Naive thymus-derived CD4-positive, alpha-beta T cell (primary cell): ENCODE results near the gene IRF2. TPM values are rescaled to one million over a fixed set of nuclear protein-coding genes. Genes with fewer than 3 reads are reported as not detected.
A peak's percentile ranks its signal among the peaks of the same experiment; 100 is the strongest.
"Not testable (repeated sequence)": the region's sequence is repeated elsewhere in the genome, so short reads cannot be mapped to it uniquely, and the experiment has no call there.

Experiments
- ATAC-seq: fragments of 150-1000 bp; cut with Tn5 transposase; 2 replicates; pipeline ENCODE4 v1.10.0; 2021; ENCODE audit warnings: mild to moderate bottlenecking, moderate library complexity
- CTCF ChIA-PET: fragments of 350-600 bp; sonication (Branson Sonifier 250); formaldehyde crosslinking; loops from one replicate; lab custom pipeline; 2021; ENCODE audit warnings: antibody characterized with exemption; lab: Charles Lee
- POLR2A ChIA-PET: fragments of 350-600 bp; sonication (Branson Sonifier 250); formaldehyde crosslinking; loops from one replicate; lab custom pipeline; 2021; ENCODE audit warnings: antibody characterized with exemption, inconsistent platforms; lab: Charles Lee
- DNase-seq, 9 donors: peaks; one replicate each; pipeline versions ENCODE4 v3.0.0 to v3.0.0-alpha.2; 2020 to 2022; ENCODE audit warnings: mixed read lengths in 1 of 9
- H3K27ac ChIP-seq: one replicate; pipeline ENCODE4 v1.7.0; 2013; ENCODE audit warnings: mild to moderate bottlenecking, low read depth, low read length, moderate library complexity
- H3K27me3 ChIP-seq, 2 donors: one replicate each; pipeline ENCODE4 v1.7.0; 2013; ENCODE audit warnings: low read length in 2 of 2, mild to moderate bottlenecking in 2 of 2, moderate library complexity in 2 of 2; ENCODE audit not compliant: control insufficient read depth in 2 of 2, insufficient read depth in 2 of 2
- H3K36me3 ChIP-seq, 3 experiments: 1 replicate in 2 of 3; 2 replicates in 1 of 3; pipeline ENCODE4 v1.7.0; 2013; ENCODE audit warnings: low read length in 3 of 3, mild to moderate bottlenecking in 3 of 3, moderate library complexity in 1 of 3; ENCODE audit not compliant: insufficient read depth in 3 of 3, control insufficient read depth in 2 of 3
- H3K4me1 ChIP-seq, 2 donors: one replicate each; pipeline ENCODE4 v1.7.0; 2013; ENCODE audit warnings: low read length in 2 of 2, mild to moderate bottlenecking in 2 of 2, moderate library complexity in 1 of 2; ENCODE audit not compliant: control insufficient read depth in 2 of 2, insufficient read depth in 2 of 2
- H3K4me3 ChIP-seq: 2 replicates; pipeline ENCODE4 v1.7.0; 2013; ENCODE audit warnings: mild to moderate bottlenecking, low read length
- H3K9me3 ChIP-seq, 3 experiments: 1 replicate in 2 of 3; 2 replicates in 1 of 3; pipeline ENCODE4 v1.7.0; 2013; ENCODE audit warnings: low read length in 3 of 3; ENCODE audit not compliant: control insufficient read depth in 2 of 3
- H3K27ac Mint-ChIP-seq, 9 donors: one replicate each; pipeline ENCODE4 v1.8.0; 2020 to 2022; ENCODE audit warnings: mixed read lengths in 9 of 9, mild to moderate bottlenecking in 8 of 9, moderate library complexity in 5 of 9, inconsistent platforms in 2 of 9
- H3K27me3 Mint-ChIP-seq, 5 donors: one replicate each; pipeline ENCODE4 v1.8.0; 2021 to 2022; ENCODE audit warnings: mixed read lengths in 5 of 5, mild to moderate bottlenecking in 1 of 5
- H3K36me3 Mint-ChIP-seq, 5 donors: one replicate each; pipeline ENCODE4 v1.8.0; 2020 to 2022; ENCODE audit warnings: mixed read lengths in 5 of 5, mild to moderate bottlenecking in 3 of 5, inconsistent platforms in 1 of 5
- H3K4me1 Mint-ChIP-seq, 7 donors: one replicate each; pipeline ENCODE4 v1.8.0; 2020 to 2022; ENCODE audit warnings: mixed read lengths in 7 of 7, mild to moderate bottlenecking in 3 of 7, inconsistent platforms in 1 of 7
- H3K4me3 Mint-ChIP-seq, 10 donors: one replicate each; pipeline ENCODE4 v1.8.0; 2020 to 2022; ENCODE audit warnings: mild to moderate bottlenecking in 10 of 10, mixed read lengths in 10 of 10, moderate library complexity in 6 of 10, inconsistent platforms in 2 of 10
- H3K9me3 Mint-ChIP-seq, 11 donors: one replicate each; pipeline ENCODE4 v1.8.0; 2020 to 2022; ENCODE audit warnings: mixed read lengths in 11 of 11, mild to moderate bottlenecking in 4 of 11, inconsistent platforms in 1 of 11, moderate library complexity in 1 of 11
- intact Hi-C, 2 donors: fragments of 100-400 bp; cut with micrococcal nuclease; formaldehyde crosslinking; loops; one replicate each; pipeline ENCODE4 v1.15.1; 2023
- polyA plus RNA-seq, 2 donors: library from polyadenylated mRNA; unstranded; fragments of 300-500 nt; fragmentation: Illumina TruSeq; gene quantifications; one replicate each; pipeline ENCODE4 v1.2.3, GENCODE V29; 2021
- total RNA-seq, 6 experiments: library from RNA in 5 of 6; stranded (reverse) in 5 of 6; gene quantifications; 1 replicate in 5 of 6; 2 replicates in 1 of 6; pipeline ENCODE4 v1.2.3 and lab custom pipeline; 2021 to 2026

The IRF2 gene
- total and polyA plus RNA-seq, 7 experiments from 2014 or later = 31.2 to 87.0 (median 77.5) TPM

DNA sequence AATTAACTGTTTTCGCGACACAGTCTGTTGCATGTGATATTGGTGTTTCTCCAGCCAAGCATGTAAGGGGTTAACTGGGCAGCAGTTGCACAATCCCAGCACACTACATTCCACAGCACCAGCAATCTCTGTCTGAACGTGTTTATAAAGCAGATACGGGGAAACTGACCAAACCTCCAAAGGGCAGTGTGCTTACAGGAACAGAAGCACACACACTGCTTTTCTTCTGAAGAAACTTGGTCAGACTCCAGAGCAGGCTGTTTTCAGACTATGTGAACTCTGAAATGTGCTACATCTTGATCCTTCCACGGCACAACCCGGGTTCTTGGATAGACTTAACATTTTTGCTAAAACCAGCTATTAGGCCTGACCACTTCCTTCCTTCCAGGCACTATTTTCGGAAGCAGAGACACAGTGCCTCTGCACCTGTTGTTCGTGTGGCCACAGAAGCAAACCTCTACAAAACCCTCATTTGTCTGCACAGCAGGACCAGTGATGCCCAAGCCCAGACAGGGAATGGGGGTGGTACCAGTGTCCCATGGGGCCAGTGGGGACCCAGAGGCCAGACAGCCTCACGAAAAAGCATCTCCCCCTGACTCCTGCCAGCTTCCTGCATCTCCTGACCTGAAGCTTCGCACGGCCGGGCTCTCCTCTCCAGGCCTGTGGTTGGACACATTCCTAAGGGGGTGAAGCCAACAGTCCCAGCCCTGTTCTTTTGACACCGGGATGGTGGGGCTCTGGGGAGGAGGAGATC is 90.1 kb downstream of the IRF2 start:
- Mint-ChIP-seq H3K4me3 (peak overlapping the region in 9 of 10 donors; percentile 8 to 68 (median 29)), H3K27me3 (no peaks in the 10 kb centered on the region), H3K4me1 (peaks cover 41 to 73% (median 63%) of the 10 kb centered on the region in 7 donors), H3K36me3 (peaks cover 0 to 53% (median 20%) of the 10 kb centered on the region in 5 donors), H3K9me3 (peaks cover 0 to 12% (median 0%) of the 10 kb centered on the region in 11 donors), H3K27ac (peak overlapping the region in 8 of 9 donors; percentile 3 to 86 (median 60))
- DNase-seq (peak in 1 of 9 donors; percentile 3), ATAC-seq (peak; percentile 26)
- peaks cover 0 to 25% (median 0%) of the 10 kb centered on the region in 3 experiments for H3K36me3 ChIP-seq
- ChIA-PET POLR2A (interaction anchor here (0.6 to 1.0 kb wide), 2 partner anchors 96 to 153 kb away, joined by 3 to 4 read pairs; no protein-coding TSS in a partner anchor), CTCF (no interaction called here)
- peaks cover 24 to 40% of the 10 kb centered on the region in 2 donors for H3K4me1 ChIP-seq
- no peaks in the 10 kb centered on the region for H3K9me3 ChIP-seq
- H3K27me3 ChIP-seq = no peaks in the 10 kb centered on the region
- H3K4me3 ChIP-seq = no peak overlapping the region
- no peak overlapping the region for H3K27ac ChIP-seq
- intact Hi-C loops = loop anchor here (2.0 to 10.0 kb wide), 5 partner anchors 33 to 151 kb away; no protein-coding TSS in a partner anchor

DNA sequence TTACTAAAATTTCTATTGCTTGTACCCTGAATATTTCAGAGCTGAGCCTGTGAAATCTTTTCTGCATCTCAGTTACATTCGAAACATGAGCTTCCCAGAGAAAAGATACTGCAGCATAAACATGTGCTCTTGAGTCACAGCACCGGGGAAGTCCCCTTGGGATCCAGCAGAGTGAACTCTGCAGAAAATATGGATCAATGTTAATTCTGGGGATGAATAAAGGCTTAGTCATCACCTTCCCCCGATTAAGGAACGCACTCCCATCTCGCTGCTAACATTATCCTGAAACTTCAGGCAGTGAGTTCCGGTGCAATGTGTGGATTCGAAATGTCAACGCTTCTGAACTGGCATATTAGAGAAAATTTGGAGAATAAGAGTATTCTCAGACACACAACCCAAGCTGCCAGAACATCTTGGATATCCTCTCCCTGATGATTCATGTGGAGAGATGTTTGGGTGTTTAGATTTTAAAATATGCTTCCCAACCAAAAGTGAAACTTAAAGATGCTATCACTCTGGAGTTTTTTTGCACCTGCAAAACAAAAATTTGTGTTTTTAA is 90.8 kb downstream of the IRF2 start:
- Histone ChIP-seq H3K9me3 (no peaks in the 10 kb centered on the region), H3K36me3 (peaks cover 0 to 19% (median 0%) of the 10 kb centered on the region in 3 experiments), H3K27ac (no peak overlapping the region), H3K27me3 (no peaks in the 10 kb centered on the region), H3K4me1 (peaks cover 24 to 40% of the 10 kb centered on the region in 2 donors), H3K4me3 (no peak overlapping the region)
- intact Hi-C loops = loop anchor here (2.0 to 10.0 kb wide), 5 partner anchors 34 to 151 kb away; no protein-coding TSS in a partner anchor
- H3K27ac Mint-ChIP-seq = peak overlapping the region in 5 of 9 donors; percentile 53 to 86 (median 72)
- ChIA-PET POLR2A (no interaction called here), CTCF (no interaction called here)
- H3K9me3 Mint-ChIP-seq = peaks cover 0 to 12% (median 0%) of the 10 kb centered on the region in 11 donors
- no peaks in the 10 kb centered on the region for H3K27me3 Mint-ChIP-seq
- no peak for DNase-seq
- peak; percentile 36 for ATAC-seq
- H3K4me3 Mint-ChIP-seq = peak overlapping the region in 6 of 10 donors; percentile 8 to 68 (median 41)
- peaks cover 0 to 52% (median 15%) of the 10 kb centered on the region in 5 donors for H3K36me3 Mint-ChIP-seq
- peaks cover 45 to 77% (median 66%) of the 10 kb centered on the region in 7 donors for H3K4me1 Mint-ChIP-seq

DNA sequence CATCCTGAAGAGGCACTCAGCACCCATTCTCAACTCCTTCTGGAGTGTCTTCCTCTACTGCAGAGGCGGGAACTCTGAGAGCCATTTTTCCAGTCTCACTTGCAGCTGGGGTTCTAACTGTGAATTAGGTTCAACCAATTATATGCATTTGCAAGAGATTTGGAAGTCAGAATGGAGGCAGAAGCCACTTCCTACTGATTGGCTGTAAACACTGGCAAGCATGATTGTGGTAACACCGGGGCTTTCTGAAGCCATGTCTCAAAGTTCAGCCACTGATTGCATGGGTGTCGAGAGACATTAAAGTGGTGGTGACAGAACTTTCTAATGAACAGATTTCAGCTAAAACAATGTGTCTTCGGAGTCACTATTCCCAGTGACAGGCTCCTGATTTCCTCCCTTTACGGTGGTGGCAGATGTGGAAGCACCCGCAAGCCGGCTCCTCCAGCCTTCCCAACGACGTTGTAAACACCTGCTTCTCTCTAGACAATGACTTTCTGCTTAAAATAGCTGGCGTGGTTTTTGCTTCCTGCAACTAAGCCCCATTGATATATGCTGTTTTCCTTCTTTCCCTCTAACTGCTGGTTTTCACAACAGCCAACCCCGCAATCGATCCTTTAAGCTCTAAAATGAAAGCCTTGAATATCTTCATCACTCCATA is 92.0 kb downstream of the IRF2 start:
- Mint-ChIP-seq H3K4me3 (peak overlapping the region in 9 of 10 donors; percentile 15 to 77 (median 56)), H3K27ac (peak overlapping the region; percentile 4 to 82 (median 25)), H3K27me3 (no peaks in the 10 kb centered on the region), H3K9me3 (peaks cover 0 to 12% (median 0%) of the 10 kb centered on the region in 11 donors), H3K4me1 (peaks cover 49 to 71% (median 66%) of the 10 kb centered on the region in 7 donors), H3K36me3 (peaks cover 0 to 52% (median 10%) of the 10 kb centered on the region in 5 donors)
- Histone ChIP-seq H3K36me3 (peaks cover 0 to 10% (median 0%) of the 10 kb centered on the region in 3 experiments), H3K4me1 (peaks cover 24 to 40% of the 10 kb centered on the region in 2 donors), H3K9me3 (no peaks in the 10 kb centered on the region), H3K4me3 (no peak overlapping the region), H3K27ac (no peak overlapping the region), H3K27me3 (no peaks in the 10 kb centered on the region)
- DNase-seq (peak in 2 of 9 donors; percentile 15 to 25), ATAC-seq (peak; percentile 79)
- POLR2A ChIA-PET = interaction anchor here (0.5 to 0.8 kb wide), 2 partner anchors 46 to 114 kb away, joined by 3 to 6 read pairs; no protein-coding TSS in a partner anchor
- CTCF ChIA-PET = interaction anchor here (1.4 kb wide), 1 partner anchor 116 kb away, joined by 5 read pairs; no protein-coding TSS in a partner anchor
- intact Hi-C loops = loop anchor here (5.0 to 10.0 kb wide), 4 partner anchors 35 to 152 kb away; no protein-coding TSS in a partner anchor

DNA sequence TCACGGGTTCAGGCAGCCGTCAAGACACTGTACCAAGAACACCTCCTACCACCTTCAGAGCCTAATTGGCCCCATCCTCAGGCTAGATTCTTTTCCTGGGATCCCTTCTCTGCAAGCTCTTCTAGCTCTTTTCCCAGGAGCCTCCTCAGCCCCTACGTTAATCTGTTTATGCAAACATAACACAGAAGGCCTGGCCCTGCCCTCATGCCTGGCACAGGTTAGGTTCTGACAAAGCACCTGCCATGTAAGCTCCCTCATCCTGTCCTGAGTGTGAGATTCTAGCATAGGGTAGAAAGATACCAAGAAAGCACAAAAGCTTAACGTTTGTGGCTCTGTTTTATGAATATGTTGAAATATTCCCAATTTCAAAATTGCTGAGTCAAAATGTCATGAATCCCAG is 93.6 kb downstream of the IRF2 start:
- Histone ChIP-seq H3K27ac (no peak overlapping the region), H3K4me1 (peaks cover 24 to 40% of the 10 kb centered on the region in 2 donors)
- peaks cover 0 to 17% (median 0%) of the 10 kb centered on the region in 11 donors for H3K9me3 Mint-ChIP-seq

DNA sequence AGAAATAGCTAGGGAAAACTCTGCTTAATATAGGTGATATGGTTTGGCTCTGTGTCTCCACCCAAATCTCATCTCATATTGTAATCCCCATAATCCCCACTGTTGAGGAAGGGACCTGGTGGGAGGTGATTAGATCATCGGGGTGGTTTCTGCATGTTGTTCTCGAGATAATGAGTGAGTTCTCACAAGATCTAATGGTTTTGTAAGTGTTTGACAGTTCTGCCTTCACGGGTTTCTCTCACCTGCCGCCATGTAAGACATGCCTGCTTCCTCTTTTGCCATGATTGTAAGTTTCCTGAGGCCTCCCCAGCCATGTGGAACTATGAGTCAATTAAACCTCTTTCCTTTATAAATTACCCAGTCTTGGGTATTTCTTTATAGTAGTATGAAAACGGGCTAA is 94.1 kb downstream of the IRF2 start:
- POLR2A ChIA-PET, DNase-seq, H3K27ac ChIP-seq, H3K27me3 ChIP-seq, ATAC-seq, H3K9me3 ChIP-seq, H3K27me3 Mint-ChIP-seq, H3K4me3 ChIP-seq, H3K4me3 Mint-ChIP-seq, H3K36me3 ChIP-seq, H3K27ac Mint-ChIP-seq: not testable (repeated sequence)
- Mint-ChIP-seq H3K4me1 (peaks cover 38 to 56% (median 47%) of the 10 kb centered on the region in 7 donors), H3K9me3 (peaks cover 0 to 19% (median 0%) of the 10 kb centered on the region in 11 donors), H3K36me3 (peaks cover 0 to 58% (median 3%) of the 10 kb centered on the region in 5 donors)
- CTCF ChIA-PET = interaction anchor here (0.5 kb wide), 1 partner anchor 196 kb away, joined by 5 read pairs; no protein-coding TSS in a partner anchor
- intact Hi-C loops = loop anchor here (5.0 to 10.0 kb wide), 4 partner anchors 37 to 155 kb away; no protein-coding TSS in a partner anchor
- peaks cover 24 to 39% of the 10 kb centered on the region in 2 donors for H3K4me1 ChIP-seq

More for the DNA sequence above, 93.6 kb downstream of the IRF2 start:
- no peak overlapping the region for H3K4me3 Mint-ChIP-seq
- H3K4me3 ChIP-seq = no peak overlapping the region
- DNase-seq = no peak
- H3K4me1 Mint-ChIP-seq = peaks cover 40 to 59% (median 52%) of the 10 kb centered on the region in 7 donors
- ChIA-PET POLR2A (no interaction called here), CTCF (interaction anchor here (0.5 kb wide), 1 partner anchor 197 kb away, joined by 5 read pairs; no protein-coding TSS in a partner anchor)
- no peaks in the 10 kb centered on the region for H3K27me3 Mint-ChIP-seq
- no peaks in the 10 kb centered on the region for H3K27me3 ChIP-seq
- H3K36me3 Mint-ChIP-seq = peaks cover 0 to 59% (median 3%) of the 10 kb centered on the region in 5 donors
- H3K36me3 ChIP-seq = peaks cover 0 to 4% (median 0%) of the 10 kb centered on the region in 3 experiments
- intact Hi-C loops = loop anchor here (5.0 to 10.0 kb wide), 4 partner anchors 37 to 154 kb away; no protein-coding TSS in a partner anchor
- no peak for ATAC-seq
- H3K9me3 ChIP-seq = no peaks in the 10 kb centered on the region
- H3K27ac Mint-ChIP-seq = no peak overlapping the region
